Upper lobe of left lung (tissue), 6 donors: Measurements from ENCODE around the gene NATD1. TPM values are rescaled to one million over a fixed set of nuclear protein-coding genes. Genes with fewer than 3 reads are reported as not detected.
A peak's percentile ranks its signal among the peaks of the same experiment; 100 is the strongest.

ENCODE experiments used
- ATAC-seq, 2 donors: fragments of 200-7000 bp; cut with Tn5 transposase; one replicate each; pipeline ENCODE4 v1.9.1; 2022; ENCODE audit warnings: mild to moderate bottlenecking in 2 of 2, moderate library complexity in 2 of 2; ENCODE audit not compliant: low FRiP score in 2 of 2
- DNase-seq, 2 donors: peaks; one replicate each; pipeline ENCODE4 v3.0.0-alpha.2; 2019 to 2020
- H3K27ac ChIP-seq, 4 donors: fragments of 200-600 bp; sonication (generic); one replicate each; pipeline ENCODE4 v1.5.1; 2016 to 2019
- H3K27me3 ChIP-seq, 4 donors: fragments of 200-600 bp; sonication (generic); one replicate each; pipeline ENCODE4 v1.5.1; 2017 to 2019
- H3K36me3 ChIP-seq, 4 donors: fragments of 200-600 bp; sonication (generic); one replicate each; pipeline ENCODE4 v1.5.1; 2016 to 2019
- H3K4me1 ChIP-seq, 4 donors: fragments of 200-600 bp; sonication (generic); one replicate each; pipeline ENCODE4 v1.5.1; 2018 to 2019
- H3K4me3 ChIP-seq, 4 donors: fragments of 200-600 bp; sonication (generic); one replicate each; pipeline ENCODE4 v1.5.1; 2017 to 2019; ENCODE audit warnings: mild to moderate bottlenecking in 2 of 4, moderate library complexity in 1 of 4
- H3K9me3 ChIP-seq, 4 donors: fragments of 200-600 bp; sonication (generic); one replicate each; pipeline ENCODE4 v1.5.1; 2018 to 2019
- CTCF ChIP-seq, 6 experiments: fragments of 450-650 bp in 4 of 6; fragments of 200-600 bp in 2 of 6; sonication (generic) in 2 of 6; IDR thresholded peaks; one replicate each; pipeline ENCODE4 v1.5.1; 2016 to 2019; ENCODE audit warnings: antibody characterized with exemption in 6 of 6
- EP300 ChIP-seq, 4 donors: sonication (generic); formaldehyde crosslinking; IDR thresholded peaks; one replicate each; pipeline ENCODE4 v1.5.1; 2017; ENCODE audit warnings: antibody characterized with exemption in 4 of 4, control low read depth in 2 of 4
- POLR2A ChIP-seq, 4 donors: fragments of 450-650 bp; IDR thresholded peaks; one replicate each; pipeline ENCODE4 v1.5.1; 2016 to 2017; ENCODE audit warnings: antibody characterized with exemption in 4 of 4, mild to moderate bottlenecking in 2 of 4
- POLR2AphosphoS5 ChIP-seq, 2 donors: sonication (generic); formaldehyde crosslinking; IDR thresholded peaks; one replicate each; pipeline ENCODE4 v1.5.1; 2017; ENCODE audit warnings: antibody characterized with exemption in 2 of 2
- WGBS, 2 donors: methylation state at CpG; one replicate each; pipeline ENCODE4 v1.1.5; 2017 to 2018; 5-methylcytosine and 5-hydroxymethylcytosine counted together
- total RNA-seq, 6 donors: library from RNA; depleted of rRNA in 4 of 6; stranded (reverse); fragments of >200 nt in 4 of 6; gene quantifications; one replicate each; pipeline versions ENCODE4 v1.1.0 to v1.2.1, GENCODE V29; 2016 to 2021
- donor health status: DM: no; HTN: no; CAD: no; lungs with moderate emphysema.
- donor health status: DM: no; HTN: yes; CAD: no; lungs with severe emphysema.

NATD1 gene
- total RNA-seq, 6 donors from 2014 or later: 11.2 to 32.5 (median 16.1) TPM

DNA sequence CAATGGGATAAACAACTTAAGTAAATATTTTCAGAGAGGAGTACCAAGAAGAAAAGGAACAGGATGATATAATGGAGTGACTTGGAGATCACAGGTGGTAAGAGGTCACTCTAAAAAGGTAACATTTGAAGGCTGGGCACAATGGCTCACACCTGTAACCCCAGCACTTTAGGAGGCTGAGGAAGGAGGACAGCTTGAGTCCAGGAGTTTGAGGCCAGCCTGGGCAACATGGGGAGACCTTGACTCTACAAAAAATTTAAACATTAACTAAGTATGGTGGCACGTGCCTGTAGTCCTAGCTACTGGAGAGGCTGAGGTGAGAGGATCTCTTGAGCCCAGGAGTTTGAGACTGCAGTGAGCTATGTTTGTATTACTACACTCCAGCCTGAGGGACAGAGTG, 35.9 kb downstream of the NATD1 start:
- ATAC-seq: no peak
- Histone ChIP-seq H3K27me3 (no peaks in the 10 kb centered on the region), H3K9me3 (no peaks in the 10 kb centered on the region), H3K4me1 (peaks cover 19 to 51% (median 33%) of the 10 kb centered on the region in 4 donors), H3K36me3 (no peaks in the 10 kb centered on the region), H3K4me3 (no peak overlapping the region), H3K27ac (peak overlapping the region in 2 of 4 donors; percentile 3 to 20)
- TF ChIP-seq CTCF (IDR thresholded peaks at IDR 0.05): no peak
- TF ChIP-seq POLR2A (IDR thresholded peaks at IDR 0.05): no peak
- TF ChIP-seq POLR2AphosphoS5 (IDR thresholded peaks at IDR 0.05): no peak
- no peak for TF ChIP-seq EP300 (IDR thresholded peaks at IDR 0.05)
- DNase-seq: no peak
- WGBS, 2 donors: 65 to 69% methylated on average over 1 of the region's 1 CpG

- Histone ChIP-seq H3K36me3 (no peaks in the 10 kb centered on the region), H3K27me3 (no peaks in the 10 kb centered on the region), H3K27ac (peak overlapping the region in 3 of 4 donors; percentile 7 to 97 (median 96)), H3K4me3 (no peak overlapping the region), H3K4me1 (peaks cover 34 to 65% (median 47%) of the 10 kb centered on the region in 4 donors), H3K9me3 (no peaks in the 10 kb centered on the region)
- no peak for TF ChIP-seq EP300 (IDR thresholded peaks at IDR 0.05)
- no peak for TF ChIP-seq CTCF (IDR thresholded peaks at IDR 0.05)
- no peak for TF ChIP-seq POLR2AphosphoS5 (IDR thresholded peaks at IDR 0.05)
- TF ChIP-seq POLR2A (IDR thresholded peaks at IDR 0.05): no peak
- DNase-seq (peak in 1 of 2 donors; percentile 44), ATAC-seq (no peak)
- 76 to 80% methylated on average over 6 of the region's 6 CpGs for WGBS, 2 donors
Measured at GRCh38 chr17:21215935-21216334, 37.3 kb downstream of the NATD1 start.

GRCh38 chr17:21214777-21215541, 38.3 kb downstream of the NATD1 start:
- peak in 1 of 2 donors; percentile 1 for ATAC-seq

DNA sequence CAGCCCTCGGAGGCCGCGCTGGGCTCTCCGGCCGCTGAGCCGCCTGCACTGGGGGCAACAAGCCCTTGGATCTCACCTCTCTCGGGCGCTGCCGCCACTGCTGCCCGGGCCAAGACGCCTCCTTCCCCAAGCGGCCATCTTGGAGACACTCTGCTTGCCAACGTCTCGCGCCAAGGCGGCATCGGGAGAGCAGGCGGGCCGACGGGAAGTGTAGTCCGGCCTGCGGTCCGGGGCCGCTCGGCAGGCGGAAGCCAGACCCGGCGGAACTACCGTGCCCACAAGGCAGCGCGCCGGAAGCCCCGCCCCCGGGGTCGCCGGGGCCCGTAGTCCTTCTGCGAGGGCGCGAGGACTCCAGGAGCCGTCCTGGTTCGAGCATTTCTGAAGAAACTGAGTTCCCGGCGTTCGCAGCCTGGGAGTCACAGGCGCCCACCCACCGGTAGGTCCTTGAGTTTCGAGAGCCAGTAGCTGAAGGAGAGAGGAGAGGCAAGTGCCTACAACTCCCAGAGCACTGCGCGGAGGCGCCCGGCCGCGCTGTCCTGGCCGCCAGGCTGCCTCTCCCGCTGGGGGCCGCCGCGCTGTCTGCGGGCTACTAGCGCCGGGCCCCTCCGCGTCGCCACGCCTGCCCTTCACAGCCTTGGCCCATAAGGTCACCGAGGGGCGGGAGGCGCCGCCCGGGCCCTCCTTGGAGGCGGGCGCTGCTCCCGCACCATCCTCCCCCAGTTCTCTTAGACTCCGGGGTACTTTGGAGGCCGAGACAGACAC, 39.0 kb downstream of the NATD1 start, which contains the start of gene TMEM11:
Gene TMEM11, minus strand, starts transcription at position 147 of the 762 bp plus-strand sequence. Its CDS starts 9 bp downstream, at position 138.
- no peaks in the 10 kb centered on the region for H3K27me3 ChIP-seq
- ATAC-seq (peak; percentile 98), DNase-seq (peak; percentile 98 to 100)
- H3K27ac ChIP-seq: peak within 1 kb of the TSS; percentile 95 to 97 (median 96)
- no peaks in the 10 kb centered on the region for H3K9me3 ChIP-seq
- H3K36me3 ChIP-seq: peaks cover 0 to 16% (median 5%) of the 10 kb centered on the region in 4 donors
- WGBS, 2 donors: 0% methylated on average over 14 of the region's 76 CpGs; no CpG with 5 or more reads in 1 of the 2 donors
- H3K4me3 ChIP-seq: peak within 1 kb of the TSS; percentile 75 to 95 (median 88)
- peaks cover 44 to 80% (median 63%) of the 10 kb centered on the region in 4 donors for H3K4me1 ChIP-seq
- TF ChIP-seq POLR2AphosphoS5 (IDR thresholded peaks at IDR 0.05): peak; percentile 83 to 87
- TF ChIP-seq POLR2A (IDR thresholded peaks at IDR 0.05): peak in 3 of 4 donors; percentile 43 to 85 (median 66)
- peak in 4 of 6 experiments; percentile 18 to 51 (median 28) for TF ChIP-seq CTCF (IDR thresholded peaks at IDR 0.05)
- TF ChIP-seq EP300 (IDR thresholded peaks at IDR 0.05): no peak

More at GRCh38 chr17:21214777-21215541, 38.3 kb downstream of the NATD1 start:
- Histone ChIP-seq H3K36me3 (peaks cover 0 to 10% (median 2%) of the 10 kb centered on the region in 4 donors), H3K27ac (peak overlapping the region; percentile 95 to 97 (median 96)), H3K27me3 (no peaks in the 10 kb centered on the region), H3K9me3 (no peaks in the 10 kb centered on the region), H3K4me1 (peaks cover 43 to 75% (median 57%) of the 10 kb centered on the region in 4 donors), H3K4me3 (peak overlapping the region; percentile 75 to 95 (median 88))
- 7 to 19% methylated on average over 15 to 23 of the region's 23 CpGs for WGBS, 2 donors
- TF ChIP-seq POLR2A (IDR thresholded peaks at IDR 0.05) (peak in 1 of 4 donors; percentile 13), POLR2AphosphoS5 (IDR thresholded peaks at IDR 0.05) (peak in 1 of 2 donors; percentile 48), CTCF (IDR thresholded peaks at IDR 0.05) (no peak), EP300 (IDR thresholded peaks at IDR 0.05) (no peak)
- DNase-seq: no peak
